HFFc6 (cell line): ENCODE results near the gene TSPAN3. TPM values are rescaled to one million over a fixed set of nuclear protein-coding genes. Genes with fewer than 3 reads are reported as not detected.

Experiments used
- DNase-seq: peaks from one replicate; pipeline ENCODE4 v3.0.0-alpha.2; 2018
- H3K27ac Mint-ChIP-seq: 2 replicates; pipeline ENCODE4 v1.8.0; 2020; ENCODE audit warnings: mild to moderate bottlenecking, mixed read lengths
- H3K27me3 Mint-ChIP-seq: 2 replicates; pipeline ENCODE4 v1.8.0; 2021; ENCODE audit warnings: mild to moderate bottlenecking, moderate library complexity, mixed read lengths; ENCODE audit not compliant: insufficient read depth
- H3K36me3 Mint-ChIP-seq: 2 replicates; pipeline ENCODE4 v1.8.0; 2021; ENCODE audit warnings: low read depth, mixed read lengths
- H3K4me1 Mint-ChIP-seq: 2 replicates; pipeline ENCODE4 v1.8.0; 2020; ENCODE audit warnings: low read depth, mixed read lengths
- H3K4me3 Mint-ChIP-seq: 2 replicates; pipeline ENCODE4 v1.8.0; 2020; ENCODE audit warnings: mild to moderate bottlenecking, moderate library complexity, mixed read lengths
- H3K9me3 Mint-ChIP-seq: 2 replicates; pipeline ENCODE4 v1.8.0; 2020; ENCODE audit warnings: mild to moderate bottlenecking, mixed read lengths
- total RNA-seq, 6 experiments: library from RNA; stranded (reverse); fragmentation: NEBNext Ultra II Directional; extraction: Animal tissue kit (Norgen Biotek cat#: 25700); gene quantifications; 2 replicates in 1 of 6; 3 replicates in 5 of 6; pipeline ENCODE4 v1.2.3, GENCODE V29; 2021
- TF ChIP-seq, protein P1 (sequence below): fragments of 200-600 bp; sonication (generic); IDR thresholded peaks from 2 replicates; pipeline ENCODE4 v1.5.0; 2021; ENCODE audit warnings: antibody characterized with exemption, mild to moderate bottlenecking

TSPAN3 gene
- total RNA-seq, 6 experiments from 2014 or later, result 153 to 222 (median 183) TPM

DNA sequence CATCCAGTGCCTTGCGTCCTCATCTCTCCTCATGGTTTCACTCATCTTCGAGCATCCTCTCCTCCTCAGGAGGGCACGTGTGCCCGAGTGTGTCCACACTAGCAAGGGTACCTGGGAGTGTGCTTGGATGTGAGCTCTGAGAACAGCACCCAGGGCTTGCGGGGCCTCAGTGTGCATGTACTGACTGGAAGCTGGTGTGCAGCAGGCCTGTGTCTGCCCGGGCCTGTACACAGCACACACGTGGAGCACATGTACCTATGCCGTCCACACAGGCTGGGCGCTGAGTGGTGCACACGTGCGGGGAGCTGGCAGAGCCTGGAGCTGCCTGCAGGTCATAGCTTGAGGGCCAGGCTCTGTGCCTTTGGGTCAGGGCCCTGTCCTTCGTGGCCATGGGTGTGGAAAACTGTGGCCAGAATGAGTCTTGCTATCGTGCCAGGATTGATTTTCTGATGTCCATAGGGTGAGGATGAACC, 34.9 kb downstream of the TSPAN3 start:
- no peak for DNase-seq
- H3K27ac Mint-ChIP-seq, result no peak overlapping the region
- H3K4me3 Mint-ChIP-seq, result no peak overlapping the region
- H3K4me1 Mint-ChIP-seq, result peaks cover 11% of the 10 kb centered on the region
- H3K9me3 Mint-ChIP-seq, result peaks cover 13% of the 10 kb centered on the region; the same call in 1 of the 2 replicates
- 0 out of 2 replicates have a peak, but pooled peaks cover 6% of the 10 kb centered on the region for H3K36me3 Mint-ChIP-seq
- TF ChIP-seq, protein P1, sequence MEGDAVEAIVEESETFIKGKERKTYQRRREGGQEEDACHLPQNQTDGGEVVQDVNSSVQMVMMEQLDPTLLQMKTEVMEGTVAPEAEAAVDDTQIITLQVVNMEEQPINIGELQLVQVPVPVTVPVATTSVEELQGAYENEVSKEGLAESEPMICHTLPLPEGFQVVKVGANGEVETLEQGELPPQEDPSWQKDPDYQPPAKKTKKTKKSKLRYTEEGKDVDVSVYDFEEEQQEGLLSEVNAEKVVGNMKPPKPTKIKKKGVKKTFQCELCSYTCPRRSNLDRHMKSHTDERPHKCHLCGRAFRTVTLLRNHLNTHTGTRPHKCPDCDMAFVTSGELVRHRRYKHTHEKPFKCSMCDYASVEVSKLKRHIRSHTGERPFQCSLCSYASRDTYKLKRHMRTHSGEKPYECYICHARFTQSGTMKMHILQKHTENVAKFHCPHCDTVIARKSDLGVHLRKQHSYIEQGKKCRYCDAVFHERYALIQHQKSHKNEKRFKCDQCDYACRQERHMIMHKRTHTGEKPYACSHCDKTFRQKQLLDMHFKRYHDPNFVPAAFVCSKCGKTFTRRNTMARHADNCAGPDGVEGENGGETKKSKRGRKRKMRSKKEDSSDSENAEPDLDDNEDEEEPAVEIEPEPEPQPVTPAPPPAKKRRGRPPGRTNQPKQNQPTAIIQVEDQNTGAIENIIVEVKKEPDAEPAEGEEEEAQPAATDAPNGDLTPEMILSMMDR, result no peak
- peaks cover 15% of the 10 kb centered on the region for H3K27me3 Mint-ChIP-seq

DNA sequence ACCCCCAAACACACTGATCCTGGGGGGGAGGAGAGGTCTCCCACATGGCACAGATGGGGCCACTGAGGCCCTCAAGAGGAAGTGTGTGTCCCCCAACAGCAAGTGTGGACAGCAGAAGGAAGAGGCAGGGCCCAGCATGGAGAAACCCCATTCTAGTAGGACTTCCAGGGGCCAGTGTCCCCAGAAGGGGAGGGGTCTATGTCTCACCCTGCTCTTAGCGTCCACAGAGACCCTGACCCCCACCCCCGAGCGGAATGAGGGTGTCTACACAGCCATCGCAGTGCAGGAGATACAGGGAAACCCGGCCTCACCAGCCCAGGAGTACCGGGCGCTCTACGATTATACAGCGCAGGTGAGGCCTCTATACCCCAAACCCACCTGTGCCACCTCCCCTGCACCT, 35.3 kb downstream of the TSPAN3 start:
- H3K27ac Mint-ChIP-seq, result no peak overlapping the region
- peaks cover 13% of the 10 kb centered on the region; the same call in 1 of the 2 replicates for H3K9me3 Mint-ChIP-seq
- 0 out of 2 replicates have a peak, but pooled peaks cover 6% of the 10 kb centered on the region for H3K36me3 Mint-ChIP-seq
- H3K4me3 Mint-ChIP-seq, result no peak overlapping the region
- peaks cover 11% of the 10 kb centered on the region for H3K4me1 Mint-ChIP-seq
- H3K27me3 Mint-ChIP-seq, result peaks cover 15% of the 10 kb centered on the region
- no peak for DNase-seq
- TF ChIP-seq, protein P1, result no peak

DNA sequence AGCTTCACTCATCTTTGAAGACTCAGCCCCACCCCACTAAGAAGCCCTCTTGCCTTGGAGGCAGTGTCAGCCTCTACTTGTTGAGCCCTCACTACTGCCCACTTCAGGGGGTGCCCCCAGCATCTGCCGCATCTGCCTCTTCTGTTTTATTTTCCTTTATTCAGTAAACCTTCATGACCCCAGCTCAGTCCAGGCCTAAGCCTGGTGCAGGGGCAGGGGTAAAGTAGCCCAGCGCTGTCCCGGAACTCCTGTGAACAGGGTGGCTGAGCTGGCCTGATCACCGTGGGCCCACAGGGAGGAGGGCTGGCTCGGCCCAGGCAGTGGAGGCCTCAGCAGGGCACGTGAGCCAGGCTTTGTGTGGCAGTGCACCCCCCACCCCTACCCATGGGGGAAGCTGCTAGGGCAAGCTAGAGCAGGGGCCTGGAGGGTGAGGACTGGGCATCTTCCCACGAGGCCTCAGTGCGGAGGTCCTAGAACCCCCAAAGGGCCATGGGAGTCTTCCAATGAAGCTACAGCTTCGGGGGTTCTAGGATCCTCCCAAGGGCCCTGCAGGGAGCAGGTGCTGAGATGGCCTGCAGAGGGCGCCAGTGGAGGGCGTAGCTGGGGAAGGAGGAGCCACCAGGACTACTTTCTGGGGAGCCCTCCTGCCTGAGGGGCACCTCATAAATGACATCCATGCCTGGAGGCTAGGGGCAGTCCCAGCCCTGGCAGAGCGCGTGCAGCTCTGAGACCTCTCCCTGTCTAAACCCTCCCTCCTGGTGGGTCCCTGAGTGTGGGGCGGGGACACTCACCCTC, 36.0 kb downstream of the TSPAN3 start:
- H3K27ac Mint-ChIP-seq, result peak overlapping the region; percentile 25; the same call in 1 of the 2 replicates
- H3K4me1 Mint-ChIP-seq, result peaks cover 11% of the 10 kb centered on the region
- no peak for DNase-seq
- TF ChIP-seq, protein P1, result peak; percentile 80
- H3K36me3 Mint-ChIP-seq, result 0 out of 2 replicates have a peak, but pooled peaks cover 6% of the 10 kb centered on the region
- H3K4me3 Mint-ChIP-seq, result no peak overlapping the region
- peaks cover 13% of the 10 kb centered on the region; the same call in 1 of the 2 replicates for H3K9me3 Mint-ChIP-seq
- peaks cover 15% of the 10 kb centered on the region for H3K27me3 Mint-ChIP-seq

DNA sequence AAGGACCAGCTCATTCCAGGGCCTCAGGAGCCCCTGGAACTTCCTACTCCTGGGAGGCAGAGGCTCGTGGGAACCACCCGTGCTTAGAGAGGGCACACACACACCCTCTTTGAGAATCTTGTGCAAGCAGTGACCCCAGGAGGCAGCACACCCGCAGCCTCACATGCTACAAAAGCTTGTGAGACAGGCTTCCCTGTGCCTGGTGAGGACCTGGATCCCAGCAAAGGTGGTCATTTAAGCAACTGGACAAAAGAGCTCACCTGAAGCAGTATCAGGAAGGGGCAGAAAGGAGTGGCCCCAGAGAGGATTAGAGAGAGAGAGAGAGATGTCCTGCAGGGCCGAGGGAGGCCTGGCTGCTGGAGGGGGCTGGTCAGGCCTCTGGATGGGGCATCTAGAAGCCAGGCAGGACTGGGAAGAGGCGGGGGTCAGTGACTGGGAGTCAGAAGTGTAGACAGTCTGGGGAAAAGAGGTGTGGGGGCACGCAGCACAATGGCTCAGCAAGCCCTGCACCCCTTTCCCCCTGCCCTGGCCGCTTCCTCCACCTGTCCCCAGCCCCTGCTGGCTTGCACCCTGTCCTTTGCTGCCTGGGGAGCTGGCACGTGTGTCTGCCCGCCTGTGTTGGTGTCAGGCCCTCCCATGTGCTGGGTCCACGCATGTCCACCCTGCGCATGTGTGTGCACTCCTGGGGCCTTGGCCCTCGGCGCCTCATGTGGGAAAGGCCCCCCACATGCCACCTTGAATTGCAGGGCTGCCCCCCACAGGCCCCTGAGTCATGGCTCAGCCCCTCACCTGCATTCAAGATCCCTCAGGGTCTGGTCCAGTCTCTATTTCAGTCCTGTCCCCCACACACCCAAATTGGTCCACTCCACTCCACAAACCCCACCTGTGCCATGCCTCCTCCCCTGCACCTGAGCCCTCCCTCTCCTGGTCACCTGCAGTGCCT, 36.9 kb downstream of the TSPAN3 start:
- TF ChIP-seq, protein P1, result no peak
- no peak for DNase-seq
- Mint-ChIP-seq H3K27me3 (peaks cover 18% of the 10 kb centered on the region), H3K27ac (no peak overlapping the region), H3K9me3 (peaks cover 13% of the 10 kb centered on the region; the same call in 1 of the 2 replicates), H3K4me1 (peaks cover 9% of the 10 kb centered on the region), H3K4me3 (no peak overlapping the region), H3K36me3 (0 out of 2 replicates have a peak, but pooled peaks cover 6% of the 10 kb centered on the region)

DNA sequence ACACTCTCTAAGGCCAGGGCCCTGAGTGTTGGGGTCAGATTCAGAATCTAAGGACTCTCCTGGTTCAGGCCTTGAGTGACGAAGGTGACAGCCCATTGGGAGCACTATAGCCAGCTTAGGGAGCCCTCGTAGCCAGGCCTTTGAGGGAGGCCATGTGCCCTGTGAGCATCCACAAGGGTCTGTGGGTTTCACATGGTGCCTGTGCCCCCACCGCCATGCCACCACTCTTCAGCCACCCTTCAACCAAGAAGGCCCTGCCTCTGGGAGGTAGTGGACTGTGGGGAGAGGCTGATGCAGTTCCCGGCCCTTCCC, 37.5 kb downstream of the TSPAN3 start:
- peaks cover 18% of the 10 kb centered on the region for H3K27me3 Mint-ChIP-seq
- no peak overlapping the region for H3K4me3 Mint-ChIP-seq
- no peak for DNase-seq
- H3K27ac Mint-ChIP-seq, result no peak overlapping the region
- TF ChIP-seq, protein P1, result no peak
- H3K4me1 Mint-ChIP-seq, result peaks cover 3% of the 10 kb centered on the region
- H3K36me3 Mint-ChIP-seq, result 0 out of 2 replicates have a peak, but pooled peaks cover 2% of the 10 kb centered on the region
- H3K9me3 Mint-ChIP-seq, result peaks cover 13% of the 10 kb centered on the region; the same call in 1 of the 2 replicates
